Measurements from ENCODE around the gene NLRP4.

GRCh38 chr19:55901369-55902079 lies 65.2 kb downstream of the NLRP4 start:
- TF ChIP-seq EZH2phosphoT487 (IDR thresholded peaks at IDR 0.05; ENCODE audit: borderline replicate concordance, low read depth, low read length) (no peak), CTCF (conservative IDR thresholded peaks at IDR 0.05; ENCODE audit: low read length) (no peak)

All from OCI-LY7 (cell line).